GM12875 (cell line): Measurements from ENCODE around the gene CPA1.
"Not testable (repeated sequence)": the region's sequence is repeated elsewhere in the genome, so short reads cannot be mapped to it uniquely, and the experiment has no call there.

Experiments used
- H3K4me3 ChIP-seq: one replicate; pipeline ENCODE4 v1.5.1; 2011; ENCODE audit warnings: low read depth, low read length, control low read depth
- CTCF ChIP-seq: IDR thresholded peaks from 2 replicates; pipeline ENCODE4 v1.5.1; 2011; ENCODE audit warnings: low read depth, mild to moderate bottlenecking, control low read depth, inconsistent platforms, low read length, moderate library complexity, borderline replicate concordance; ENCODE audit not compliant: insufficient read depth

Gene CPA1

DNA sequence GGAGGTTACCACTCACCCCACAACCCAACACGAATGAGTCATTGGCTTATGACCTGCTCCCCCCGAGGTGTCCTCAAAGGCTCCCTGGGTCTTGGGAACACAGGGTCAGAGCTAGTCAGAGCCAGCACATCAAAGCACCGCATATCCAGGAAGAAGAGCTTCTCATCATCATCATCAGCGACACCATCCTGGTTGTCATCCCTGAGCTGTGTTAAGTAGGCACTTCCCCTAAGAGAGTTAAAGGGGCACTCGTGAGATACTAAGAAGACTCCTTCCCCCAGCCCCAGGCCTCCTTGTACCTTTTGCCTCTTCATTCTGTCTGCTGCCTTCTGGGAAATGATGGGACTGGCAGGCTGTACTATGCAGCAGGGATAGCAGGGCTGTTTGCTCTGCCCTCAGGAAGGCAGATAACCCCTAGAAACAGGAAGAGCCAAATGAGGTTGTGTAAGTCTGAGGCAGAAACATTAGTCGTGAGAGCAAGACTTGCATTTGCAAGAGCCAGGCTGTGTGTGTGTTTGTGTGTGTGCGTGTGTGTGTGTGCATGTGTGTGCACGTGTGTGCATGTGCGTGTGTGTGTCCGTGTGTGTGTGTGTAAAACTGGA is 11.1 kb upstream of the CPA1 start:
- no peak for TF ChIP-seq CTCF
- H3K4me3 ChIP-seq = no peak overlapping the region

DNA sequence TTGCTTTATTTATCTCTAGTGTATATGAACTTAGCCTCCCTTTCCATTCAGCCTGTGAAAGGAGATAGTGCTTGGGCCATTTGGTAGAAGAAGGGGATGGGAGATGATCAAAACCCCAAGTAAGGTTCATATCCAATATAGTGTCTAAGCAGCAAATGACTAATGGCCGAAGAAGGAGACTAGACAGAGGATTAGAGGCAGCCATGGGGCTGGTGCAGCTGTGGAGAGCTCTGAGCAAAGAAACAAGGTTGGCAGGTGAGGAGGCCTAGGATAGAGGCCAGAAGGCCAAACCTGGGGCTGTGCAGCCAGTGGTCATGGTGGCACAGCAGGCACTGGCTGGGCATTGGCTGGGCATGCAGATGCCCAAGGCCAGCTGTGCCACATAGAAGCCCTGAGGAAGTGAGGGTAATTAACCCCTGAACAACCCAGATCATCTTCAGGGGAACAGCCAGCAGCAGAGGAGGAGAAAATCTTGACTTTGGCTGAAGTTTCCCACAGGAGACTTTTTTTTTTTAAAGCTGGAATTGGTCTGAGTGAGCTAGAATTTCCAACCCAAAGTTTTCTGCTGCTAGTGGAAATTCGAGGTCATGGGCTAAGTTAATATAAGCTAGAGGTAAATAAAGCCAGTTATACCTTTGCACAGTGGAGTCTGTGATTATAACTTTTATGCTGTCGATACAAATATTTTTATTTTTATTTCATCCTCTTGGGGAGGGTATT is 10.3 kb upstream of the CPA1 start:
- TF ChIP-seq CTCF = no peak
- H3K4me3 ChIP-seq = no peak overlapping the region

DNA sequence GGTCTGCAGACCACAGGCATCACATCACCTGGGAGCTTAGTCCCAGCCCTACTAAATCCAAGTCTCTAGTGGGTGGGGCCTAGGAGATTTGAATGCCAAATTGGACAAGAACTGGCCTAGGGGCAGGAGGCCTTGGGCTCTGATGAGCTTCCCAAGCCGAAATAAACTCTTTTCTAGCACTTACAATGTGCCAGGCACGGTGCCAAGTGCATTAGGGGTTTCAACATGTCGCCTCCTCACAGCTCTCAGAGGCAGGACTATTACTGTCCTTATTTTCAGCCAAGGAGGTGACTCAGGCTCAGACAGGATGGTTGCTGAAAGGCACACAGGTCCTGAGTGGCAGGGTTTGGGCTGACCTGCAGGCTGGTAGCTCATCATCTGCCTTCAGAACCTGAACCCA is 9.2 kb upstream of the CPA1 start:
- no peak overlapping the region for H3K4me3 ChIP-seq
- no peak for TF ChIP-seq CTCF

GRCh38 chr7:130372402-130373165 is 7.7 kb upstream of the CPA1 start:
- TF ChIP-seq CTCF = no peak
- no peak overlapping the region for H3K4me3 ChIP-seq

DNA sequence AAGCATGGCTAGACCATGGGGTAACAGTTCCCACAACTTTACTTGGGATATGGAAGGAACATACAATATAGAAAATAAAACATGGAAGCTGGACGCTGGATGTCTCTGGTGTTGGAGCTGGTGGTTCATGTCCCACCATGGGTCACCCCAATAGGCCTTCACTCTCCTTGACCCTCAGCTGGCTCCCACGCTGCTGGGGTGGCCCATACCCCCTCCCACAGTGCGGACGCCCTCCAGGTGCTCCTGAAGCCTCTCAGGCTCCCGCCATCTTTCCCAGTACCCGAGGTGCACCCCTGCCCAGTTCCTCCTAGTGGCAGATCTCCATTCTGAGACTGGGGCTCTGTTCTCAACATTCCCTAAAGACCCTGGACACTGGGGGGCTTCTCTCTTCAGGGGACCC is 5.8 kb upstream of the CPA1 start:
- H3K4me3 ChIP-seq = no peak overlapping the region
- TF ChIP-seq CTCF = no peak

DNA sequence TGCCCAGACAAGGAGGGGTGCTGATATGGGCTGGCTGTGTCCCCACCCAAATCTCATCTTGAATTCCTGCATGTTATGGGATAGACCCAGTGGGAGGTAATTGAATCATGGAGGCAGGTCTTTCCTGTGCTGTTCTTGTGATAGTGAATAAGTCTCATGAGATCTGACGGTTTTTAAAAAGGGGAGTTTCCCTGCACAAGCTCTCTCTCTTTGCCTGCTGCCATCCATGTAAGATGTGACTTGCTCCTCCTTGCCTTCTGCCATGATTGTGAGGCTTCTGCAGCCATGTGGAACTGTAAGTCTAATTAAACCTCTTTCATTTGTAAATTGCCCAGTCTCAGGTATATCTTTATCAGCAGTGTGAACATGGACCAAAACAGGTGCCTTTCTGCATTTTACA is 3.8 kb upstream of the CPA1 start:
- H3K4me3 ChIP-seq = not testable (repeated sequence)

GRCh38 chr7:130377178-130377577 is 3.1 kb upstream of the CPA1 start:
- H3K4me3 ChIP-seq = no peak overlapping the region
- TF ChIP-seq CTCF = no peak
